Kidney epithelial cell (primary cell): ENCODE data around the gene CCNT2. TPM values are rescaled to one million over a fixed set of nuclear protein-coding genes. Genes with fewer than 3 reads are reported as not detected.

Experiments
- DNase-seq: peaks from one replicate; pipeline ENCODE4 v3.0.0-alpha.2; 2010; ENCODE audit warnings: low read depth
- H3K27me3 ChIP-seq: 2 replicates; pipeline ENCODE4 v1.6.0; 2011; ENCODE audit warnings: low read length; ENCODE audit not compliant: control insufficient read depth, insufficient read depth
- H3K36me3 ChIP-seq: 2 replicates; pipeline ENCODE4 v1.5.1; 2011; ENCODE audit warnings: low read length; ENCODE audit not compliant: control insufficient read depth, insufficient read depth
- H3K4me3 ChIP-seq: 2 replicates; pipeline ENCODE4 v1.5.1; 2011; ENCODE audit warnings: low read depth, mild to moderate bottlenecking, control low read depth, low read length
- CTCF ChIP-seq: IDR thresholded peaks from 2 replicates; pipeline ENCODE4 v1.5.1; 2011; ENCODE audit warnings: mild to moderate bottlenecking, moderate library complexity, low read length, control low read depth, inconsistent platforms; ENCODE audit not compliant: insufficient read depth, poor library complexity, severe bottlenecking
- total RNA-seq: library from RNA; depleted of rRNA; stranded (reverse); fragments of >200 nt; gene quantifications from 2 replicates; pipeline ENCODE4 v1.2.3, GENCODE V29; 2015

The CCNT2 gene
- total RNA-seq, 1 donor from 2014 or later: 16.8 TPM

- no peaks in the 10 kb centered on the region for H3K27me3 ChIP-seq
- peaks cover 2% of the 10 kb centered on the region for H3K36me3 ChIP-seq
- no peak for TF ChIP-seq CTCF
- no peak overlapping the region for H3K4me3 ChIP-seq
- DNase-seq: no peak
Measured at GRCh38 chr2:134943540-134943939, 24.9 kb downstream of the CCNT2 start.

GRCh38 chr2:134944975-134945374 is 26.4 kb downstream of the CCNT2 start:
- no peak for DNase-seq
- Histone ChIP-seq H3K27me3 (no peaks in the 10 kb centered on the region), H3K36me3 (peaks cover 2% of the 10 kb centered on the region), H3K4me3 (no peak overlapping the region)
- no peak for TF ChIP-seq CTCF

GRCh38 chr2:134946073-134946472 is 27.5 kb downstream of the CCNT2 start:
- Histone ChIP-seq H3K36me3 (peaks cover 2% of the 10 kb centered on the region), H3K4me3 (no peak overlapping the region), H3K27me3 (no peaks in the 10 kb centered on the region)
- TF ChIP-seq CTCF: no peak
- DNase-seq: no peak

GRCh38 chr2:134949981-134950708 is 31.5 kb downstream of the CCNT2 start:
- H3K4me3 ChIP-seq: no peak overlapping the region
- H3K27me3 ChIP-seq: no peaks in the 10 kb centered on the region
- peaks cover 3% of the 10 kb centered on the region for H3K36me3 ChIP-seq
- DNase-seq: no peak
- no peak for TF ChIP-seq CTCF

GRCh38 chr2:134950886-134951285 is 32.3 kb downstream of the CCNT2 start:
- TF ChIP-seq CTCF: no peak
- H3K27me3 ChIP-seq: no peaks in the 10 kb centered on the region
- peaks cover 3% of the 10 kb centered on the region for H3K36me3 ChIP-seq
- H3K4me3 ChIP-seq: no peak overlapping the region
- DNase-seq: no peak

- no peak for DNase-seq
- no peak for TF ChIP-seq CTCF
- Histone ChIP-seq H3K27me3 (no peaks in the 10 kb centered on the region), H3K36me3 (peaks cover 1% of the 10 kb centered on the region), H3K4me3 (no peak overlapping the region)
Measured at GRCh38 chr2:134952608-134953007, 34.0 kb downstream of the CCNT2 start.
